IPS-NIHi7 (cell line): ENCODE measurements around the gene ALDH18A1.

ENCODE experiments used
- DNase-seq: peaks from one replicate; pipeline ENCODE4 v3.0.0; 2012; ENCODE audit warnings: mixed read lengths; ENCODE audit errors: extremely low spot score

Gene ALDH18A1

GRCh38 chr10:95579835-95580535 lies 76.5 kb downstream of the ALDH18A1 start:
- DNase-seq = no peak

DNA sequence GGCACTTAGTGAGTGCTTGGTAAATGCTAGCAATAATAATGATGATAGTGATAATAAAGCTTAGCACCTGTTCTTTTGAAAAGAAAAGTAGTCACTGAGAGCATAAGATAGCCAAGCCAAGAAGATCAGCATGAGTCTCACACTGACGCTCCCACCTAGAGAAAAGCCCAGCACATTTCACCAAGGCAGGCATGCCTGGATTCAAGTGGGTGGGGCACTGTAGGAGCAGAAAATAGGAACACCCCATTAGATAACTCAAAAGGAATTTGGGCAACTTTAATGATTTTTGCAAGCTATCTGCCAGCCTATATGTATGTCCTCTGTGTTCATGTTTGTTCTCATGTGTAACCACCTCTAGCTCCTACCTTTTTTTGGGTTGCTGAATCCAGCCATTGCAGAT lies 77.2 kb downstream of the ALDH18A1 start:
- no peak for DNase-seq

- no peak for DNase-seq
Measured at GRCh38 chr10:95578619-95579018, 77.9 kb downstream of the ALDH18A1 start.

GRCh38 chr10:95574649-95575365 lies 81.7 kb downstream of the ALDH18A1 start:
- DNase-seq = no peak

DNA sequence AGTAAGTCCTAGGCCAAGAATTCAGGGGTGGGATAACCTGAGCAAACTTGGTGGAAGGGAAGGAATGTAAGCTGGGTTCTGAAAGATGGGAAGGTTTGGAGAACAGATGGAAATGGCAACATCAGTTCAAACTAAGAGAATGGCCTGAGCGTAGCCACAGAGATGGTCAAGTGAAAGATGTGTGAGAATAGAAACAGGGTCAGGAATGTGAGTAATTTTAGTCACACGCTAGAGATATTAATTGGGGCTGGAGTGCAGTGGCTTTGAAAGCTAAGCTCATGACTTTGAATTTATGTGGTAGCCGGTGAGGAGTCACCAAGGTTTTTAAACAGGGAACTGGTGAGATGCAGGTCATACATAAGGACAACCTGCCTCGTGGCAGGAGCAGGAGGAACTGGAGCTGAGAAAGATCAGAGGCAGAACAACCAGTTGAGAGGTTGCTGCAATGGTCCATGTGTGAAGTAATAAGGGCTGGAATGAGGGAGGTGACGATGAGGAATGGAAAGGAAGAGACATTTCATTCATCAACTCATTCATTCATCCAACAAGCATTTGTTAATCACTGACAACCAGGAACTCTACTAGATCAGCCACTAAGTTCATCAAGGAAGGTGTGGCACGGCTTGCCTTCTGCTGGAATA lies 82.4 kb downstream of the ALDH18A1 start:
- DNase-seq = no peak

- DNase-seq = no peak
Measured at GRCh38 chr10:95573527-95573926, 83.0 kb downstream of the ALDH18A1 start.

DNA sequence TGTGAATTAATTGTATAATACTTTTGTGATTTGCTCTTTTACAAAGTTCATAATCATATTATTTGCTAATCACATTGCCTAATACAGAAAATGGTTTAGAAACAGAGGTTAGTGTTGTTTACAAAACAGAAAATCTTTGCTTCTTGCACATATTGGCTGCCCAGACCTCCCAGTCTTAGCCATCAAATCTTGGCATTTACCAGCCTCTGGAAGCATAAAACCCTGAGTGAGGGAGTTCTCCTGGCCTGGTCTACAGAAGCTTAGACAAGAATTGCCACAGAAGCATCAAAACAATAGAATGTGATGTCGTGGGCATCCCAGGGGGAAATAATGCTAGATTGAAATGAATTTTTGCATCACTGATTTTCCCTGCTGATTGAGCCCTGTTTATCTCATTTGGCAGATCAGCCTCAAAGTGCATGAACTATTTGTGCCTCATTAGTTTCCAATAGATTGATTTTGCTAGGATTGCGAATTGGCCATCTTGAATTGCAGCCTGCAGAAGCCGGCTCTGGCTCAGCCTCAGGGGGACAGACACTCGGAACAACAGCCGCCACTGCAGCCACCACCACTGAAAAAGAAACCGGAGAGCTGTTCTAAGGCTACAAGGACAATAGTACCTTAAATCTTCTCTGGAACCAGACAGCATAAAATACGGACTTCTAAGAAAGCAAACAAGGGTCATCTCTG lies 84.2 kb downstream of the ALDH18A1 start:
- no peak for DNase-seq

DNA sequence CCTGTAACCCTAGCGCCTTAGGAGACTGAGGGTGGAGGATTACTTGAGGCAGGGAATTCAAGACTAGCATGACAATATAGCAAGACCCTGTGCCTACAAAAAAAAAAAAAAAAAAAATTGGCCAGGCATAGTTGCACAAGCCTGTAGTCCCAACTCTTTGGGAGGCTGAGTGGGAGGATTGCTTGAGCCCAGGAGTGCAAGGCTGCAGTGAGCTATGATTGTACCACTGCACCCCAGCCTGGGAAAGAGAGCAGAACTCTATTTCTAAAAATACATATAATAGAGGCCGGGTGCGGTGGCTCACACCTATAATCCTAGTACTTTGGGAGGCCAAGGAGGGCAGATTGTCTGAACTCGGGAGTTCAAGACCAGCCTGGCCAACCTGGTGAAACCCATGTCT lies 85.1 kb downstream of the ALDH18A1 start:
- no peak for DNase-seq

DNA sequence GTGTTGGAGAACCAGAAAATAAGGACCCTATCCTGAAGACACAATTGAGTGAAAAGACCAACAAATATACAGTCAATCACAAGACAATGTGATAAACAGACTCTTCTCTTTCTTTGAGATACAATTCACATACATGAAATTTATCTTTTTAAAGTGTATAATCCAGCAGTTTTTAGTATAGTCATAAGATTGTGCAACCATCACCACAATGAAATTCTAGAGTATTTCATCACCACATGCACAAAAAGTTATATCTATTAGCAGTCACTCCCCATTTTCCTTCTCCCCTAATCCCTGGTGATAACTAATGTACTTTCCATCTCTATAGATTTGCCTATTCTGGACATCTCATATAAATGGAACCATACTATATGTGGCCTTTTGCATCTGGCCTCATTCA lies 87.1 kb downstream of the ALDH18A1 start:
- no peak for DNase-seq

GRCh38 chr10:95567903-95568630 lies 88.4 kb downstream of the ALDH18A1 start:
- no peak for DNase-seq

GRCh38 chr10:95566136-95566535 lies 90.4 kb downstream of the ALDH18A1 start:
- DNase-seq = no peak

DNA sequence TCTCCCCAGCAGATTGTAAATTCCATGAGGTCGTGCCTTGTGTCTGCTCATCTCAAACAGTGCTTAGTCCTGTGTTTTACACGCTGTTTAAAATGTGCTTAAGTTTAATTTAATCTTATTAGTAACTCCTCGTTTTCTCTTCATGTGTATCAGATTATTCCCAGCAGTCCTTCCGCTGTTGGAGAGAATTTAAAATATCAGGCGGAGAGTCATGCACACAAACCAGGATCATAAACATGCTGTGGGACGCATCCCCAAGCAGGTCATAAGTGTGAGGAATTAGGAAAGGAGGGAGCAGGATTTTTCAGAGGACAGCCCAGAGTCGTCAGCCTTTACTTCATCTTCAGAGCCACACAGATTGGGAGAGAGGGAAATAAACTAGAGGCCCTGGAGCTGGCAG lies 91.2 kb downstream of the ALDH18A1 start:
- DNase-seq = no peak

- DNase-seq = no peak
Measured at GRCh38 chr10:95564291-95564690, 92.2 kb downstream of the ALDH18A1 start.

- DNase-seq = no peak
Measured at GRCh38 chr10:95562341-95562965, 94.1 kb downstream of the ALDH18A1 start.

DNA sequence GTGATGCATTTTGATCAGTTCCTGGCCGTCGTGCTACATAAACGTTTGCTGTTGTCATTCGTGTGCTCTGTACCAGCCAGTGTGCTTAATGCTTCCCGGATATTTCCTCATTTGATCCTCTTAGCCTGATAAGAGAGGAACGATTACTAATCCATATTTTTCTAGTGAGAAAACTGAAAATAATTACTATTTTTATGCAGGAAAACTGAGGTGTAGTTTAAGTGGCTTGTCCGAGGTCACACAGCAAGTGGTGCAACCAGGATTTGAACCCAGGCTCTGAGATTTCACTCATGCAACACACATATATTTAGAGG lies 94.7 kb downstream of the ALDH18A1 start:
- DNase-seq = no peak

GRCh38 chr10:95561177-95561863 lies 95.2 kb downstream of the ALDH18A1 start, which contains the start of gene SORBS1:
Gene SORBS1, minus strand, starts transcription at chr10:95561371. Its CDS starts 120,236 bp downstream, at chr10:95441135.
- peak; percentile 99 for DNase-seq

DNA sequence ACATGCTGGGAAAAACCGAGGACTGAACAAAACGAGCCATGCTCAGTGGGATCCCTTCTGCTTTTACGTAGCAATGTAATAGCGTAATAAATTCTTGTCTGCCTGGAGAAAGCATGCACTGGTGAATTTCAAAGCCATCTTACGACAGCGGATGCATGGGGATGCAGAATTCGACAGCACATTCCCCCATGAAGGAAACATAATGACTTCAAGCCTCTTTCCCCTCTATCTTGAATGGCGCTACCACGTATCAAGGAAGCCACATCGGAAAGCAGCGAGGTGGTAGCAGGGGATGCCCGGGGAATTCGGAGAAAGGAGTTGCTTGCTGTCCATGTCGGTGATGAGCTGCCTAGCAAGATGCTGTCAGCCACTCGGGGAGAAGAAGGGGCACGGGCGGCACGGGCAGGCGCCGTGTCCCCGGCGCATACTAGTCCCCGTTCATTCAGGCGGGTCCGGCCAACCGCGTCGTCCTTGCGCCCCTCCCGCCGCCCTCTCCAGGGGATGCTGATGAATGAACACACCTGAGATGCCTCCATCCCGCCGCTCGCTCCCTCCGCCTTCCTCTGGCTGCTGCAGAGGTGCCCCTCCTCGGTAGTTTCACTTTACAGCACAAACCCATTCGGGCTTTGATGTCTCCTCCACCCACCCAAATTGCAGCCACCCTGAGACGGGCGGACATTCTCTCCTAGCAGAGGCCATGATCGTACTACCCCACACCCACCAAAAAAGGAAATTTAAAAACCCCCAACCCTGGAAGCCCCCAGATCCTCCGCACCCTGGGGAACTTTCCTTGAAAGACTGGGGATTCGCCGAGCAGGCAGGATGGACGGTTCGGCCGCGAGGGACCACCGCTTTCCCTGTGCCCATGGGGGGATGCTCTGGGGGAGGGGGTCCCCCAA lies 96.0 kb downstream of the ALDH18A1 start:
- DNase-seq = peak; percentile 63

GRCh38 chr10:95559896-95560277 lies 96.6 kb downstream of the ALDH18A1 start:
- no peak for DNase-seq

DNA sequence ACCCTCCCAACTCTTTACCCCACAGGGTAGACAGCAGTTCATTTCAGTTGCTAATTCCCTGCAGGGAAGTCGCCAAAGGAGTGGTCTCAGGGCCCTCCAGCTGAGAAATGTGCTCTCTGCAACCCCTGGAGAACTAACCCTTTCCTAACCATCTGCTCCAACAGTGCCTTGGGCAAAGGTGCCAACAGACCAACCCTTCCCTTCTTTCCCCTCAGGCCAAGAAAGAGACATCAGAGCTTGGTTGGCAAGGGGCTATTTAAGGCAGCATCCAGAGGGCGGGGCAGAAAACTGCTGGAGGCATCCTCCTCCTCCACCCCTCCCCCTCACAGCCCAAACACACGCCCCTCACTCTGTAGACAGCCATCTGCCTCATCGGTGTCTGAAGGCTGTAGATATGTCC lies 97.0 kb downstream of the ALDH18A1 start:
- peak; percentile 57 for DNase-seq
